Neutrophil (primary cell): ENCODE measurements around the gene BHLHA9.

Experiments used
- H3K27ac ChIP-seq: fragments of 200-600 bp; sonication (generic); 2 replicates; pipeline ENCODE4 v1.5.1; 2016; ENCODE audit warnings: mild to moderate bottlenecking, moderate library complexity
- H3K27me3 ChIP-seq: fragments of 200-600 bp; sonication (generic); 2 replicates; pipeline ENCODE4 v1.6.0; 2016; ENCODE audit warnings: mild to moderate bottlenecking
- H3K36me3 ChIP-seq: fragments of 200-600 bp; sonication (generic); 2 replicates; pipeline ENCODE4 v1.5.1; 2017
- H3K4me1 ChIP-seq, 2 experiments: fragments of 200-600 bp in 1 of 2; sonication (generic) in 1 of 2; 1 replicate in 1 of 2; 2 replicates in 1 of 2; pipeline versions ENCODE4 v1.5.1 to v1.6.1; 2013 to 2016; ENCODE audit warnings: low read depth in 1 of 2, low read length in 1 of 2, mild to moderate bottlenecking in 1 of 2, moderate library complexity in 1 of 2; ENCODE audit not compliant: control insufficient read depth in 1 of 2, insufficient read depth in 1 of 2
- H3K4me3 ChIP-seq, 2 experiments: fragments of 200-600 bp in 1 of 2; sonication (generic) in 1 of 2; 1 replicate in 1 of 2; 2 replicates in 1 of 2; pipeline ENCODE4 v1.5.1; 2013 to 2016; ENCODE audit warnings: low read depth in 1 of 2, low read length in 1 of 2, mild to moderate bottlenecking in 1 of 2, moderate library complexity in 1 of 2
- H3K9me3 ChIP-seq: fragments of 200-600 bp; sonication (generic); 2 replicates; pipeline ENCODE4 v1.5.1; 2016
- TF ChIP-seq, protein P1 (sequence below): fragments of 200-600 bp; sonication (generic); IDR thresholded peaks from 2 replicates; pipeline ENCODE4 v1.5.1; 2016; ENCODE audit warnings: antibody characterized with exemption

Gene BHLHA9

GRCh38 chr17:1274245-1274608, 4.0 kb downstream of the BHLHA9 start:
- H3K4me1 ChIP-seq, result no peaks in the 10 kb centered on the region
- peaks cover 99% of the 10 kb centered on the region for H3K27me3 ChIP-seq
- TF ChIP-seq, protein P1, sequence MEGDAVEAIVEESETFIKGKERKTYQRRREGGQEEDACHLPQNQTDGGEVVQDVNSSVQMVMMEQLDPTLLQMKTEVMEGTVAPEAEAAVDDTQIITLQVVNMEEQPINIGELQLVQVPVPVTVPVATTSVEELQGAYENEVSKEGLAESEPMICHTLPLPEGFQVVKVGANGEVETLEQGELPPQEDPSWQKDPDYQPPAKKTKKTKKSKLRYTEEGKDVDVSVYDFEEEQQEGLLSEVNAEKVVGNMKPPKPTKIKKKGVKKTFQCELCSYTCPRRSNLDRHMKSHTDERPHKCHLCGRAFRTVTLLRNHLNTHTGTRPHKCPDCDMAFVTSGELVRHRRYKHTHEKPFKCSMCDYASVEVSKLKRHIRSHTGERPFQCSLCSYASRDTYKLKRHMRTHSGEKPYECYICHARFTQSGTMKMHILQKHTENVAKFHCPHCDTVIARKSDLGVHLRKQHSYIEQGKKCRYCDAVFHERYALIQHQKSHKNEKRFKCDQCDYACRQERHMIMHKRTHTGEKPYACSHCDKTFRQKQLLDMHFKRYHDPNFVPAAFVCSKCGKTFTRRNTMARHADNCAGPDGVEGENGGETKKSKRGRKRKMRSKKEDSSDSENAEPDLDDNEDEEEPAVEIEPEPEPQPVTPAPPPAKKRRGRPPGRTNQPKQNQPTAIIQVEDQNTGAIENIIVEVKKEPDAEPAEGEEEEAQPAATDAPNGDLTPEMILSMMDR, result no peak
- H3K9me3 ChIP-seq, result no peaks in the 10 kb centered on the region
- H3K27ac ChIP-seq, result no peak overlapping the region
- no peaks in the 10 kb centered on the region for H3K36me3 ChIP-seq
- no peak overlapping the region for H3K4me3 ChIP-seq

- peaks cover 98% of the 10 kb centered on the region for H3K27me3 ChIP-seq
- TF ChIP-seq, protein P1, result no peak
- no peaks in the 10 kb centered on the region for H3K36me3 ChIP-seq
- no peaks in the 10 kb centered on the region for H3K4me1 ChIP-seq
- no peak overlapping the region for H3K27ac ChIP-seq
- H3K9me3 ChIP-seq, result no peaks in the 10 kb centered on the region
- no peak overlapping the region for H3K4me3 ChIP-seq
Observed at GRCh38 chr17:1275205-1275961, 5.1 kb downstream of the BHLHA9 start.

GRCh38 chr17:1275962-1276736, 5.9 kb downstream of the BHLHA9 start:
- TF ChIP-seq, protein P1, result no peak
- no peak overlapping the region for H3K27ac ChIP-seq
- H3K4me1 ChIP-seq, result no peaks in the 10 kb centered on the region
- H3K9me3 ChIP-seq, result no peaks in the 10 kb centered on the region
- H3K27me3 ChIP-seq, result peaks cover 94% of the 10 kb centered on the region
- H3K4me3 ChIP-seq, result no peak overlapping the region
- no peaks in the 10 kb centered on the region for H3K36me3 ChIP-seq

DNA sequence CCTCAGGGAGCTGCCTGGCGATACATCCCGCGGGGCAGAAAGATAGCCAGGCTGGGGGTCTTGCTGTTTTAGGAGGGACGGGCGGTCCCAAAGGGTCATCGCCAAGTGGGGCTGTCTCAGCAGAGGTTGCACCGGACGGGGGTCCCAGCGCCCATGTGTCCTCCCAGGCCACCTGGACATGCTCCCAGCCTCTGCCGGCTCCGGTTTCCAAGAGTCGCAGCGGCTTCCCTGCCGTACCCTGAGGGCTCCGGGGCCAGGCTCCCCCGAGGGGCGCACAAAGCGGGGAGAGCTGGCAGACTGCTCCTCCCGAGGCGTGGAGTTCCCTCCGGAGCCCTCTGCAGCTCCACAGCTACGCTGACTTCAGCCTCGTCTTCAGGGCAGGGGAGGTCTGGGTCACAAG, 10.4 kb downstream of the BHLHA9 start:
- Histone ChIP-seq H3K36me3 (no peaks in the 10 kb centered on the region), H3K27me3 (peaks cover 62% of the 10 kb centered on the region), H3K27ac (no peak overlapping the region), H3K4me1 (no peaks in the 10 kb centered on the region), H3K9me3 (no peaks in the 10 kb centered on the region), H3K4me3 (no peak overlapping the region)
- TF ChIP-seq, protein P1, result no peak

- Histone ChIP-seq H3K36me3 (no peaks in the 10 kb centered on the region), H3K27me3 (peaks cover 8% of the 10 kb centered on the region), H3K27ac (no peak overlapping the region), H3K4me1 (no peaks in the 10 kb centered on the region), H3K9me3 (no peaks in the 10 kb centered on the region), H3K4me3 (no peak overlapping the region)
- TF ChIP-seq, protein P1, result no peak
Observed at GRCh38 chr17:1286379-1287106, 16.3 kb downstream of the BHLHA9 start.
